Erythroblast (primary cell): ENCODE data around the gene LFNG.
"Not testable (repeated sequence)": the region's sequence is repeated elsewhere in the genome, so short reads cannot be mapped to it uniquely, and the experiment has no call there.

Source experiments
- GATA1 ChIP-seq: IDR thresholded peaks from 2 replicates; pipeline ENCODE4 v1.6.1; 2011; ENCODE audit warnings: low read depth, mild to moderate bottlenecking, control low read depth, low read length, moderate library complexity
- POLR2A ChIP-seq: IDR thresholded peaks from 2 replicates; pipeline ENCODE4 v1.6.1; 2011; ENCODE audit warnings: mild to moderate bottlenecking, low read length

GRCh38 chr7:2533566-2533965, 14.0 kb downstream of the LFNG start:
- TF ChIP-seq POLR2A, GATA1: not testable (repeated sequence)
